HG03460 (cell line): ENCODE results near the gene TNNC1.

Experiments used
- ATAC-seq: cut with Tn5 transposase; IDR thresholded peaks from one replicate; pipeline ENCODE4 v1.9.1; 2021; ENCODE audit not compliant: unreplicated experiment

Gene TNNC1

GRCh38 chr3:52458770-52459545, 5.1 kb upstream of the TNNC1 start:
- no peak for ATAC-seq

GRCh38 chr3:52458031-52458760, 4.4 kb upstream of the TNNC1 start:
- no peak for ATAC-seq

GRCh38 chr3:52456800-52457183, 3.0 kb upstream of the TNNC1 start:
- ATAC-seq: no peak

- no peak for ATAC-seq
Observed at GRCh38 chr3:52456169-52456799, 2.4 kb upstream of the TNNC1 start.

GRCh38 chr3:52455283-52456168, 1.7 kb upstream of the TNNC1 start, which contains the start of gene NISCH:
Gene NISCH (plus strand): TSS chr3:52455604. CDS start chr3:52455642, 38 bp downstream.
- ATAC-seq: peak; percentile 62

GRCh38 chr3:52454938-52455282, 1.1 kb upstream of the TNNC1 start:
- no peak for ATAC-seq

GRCh38 chr3:52454250-52454937, 553 bp upstream of the TNNC1 start:
- ATAC-seq: no peak

GRCh38 chr3:52452570-52453221, 1.1 kb downstream of the TNNC1 start:
- no peak for ATAC-seq

- no peak for ATAC-seq
Observed at GRCh38 chr3:52452126-52452525, 1.7 kb downstream of the TNNC1 start.

- no peak for ATAC-seq
Observed at GRCh38 chr3:52451237-52452083, 2.4 kb downstream of the TNNC1 start.

GRCh38 chr3:52450489-52451236, 3.2 kb downstream of the TNNC1 start:
- no peak for ATAC-seq

GRCh38 chr3:52447512-52448355, 6.1 kb downstream of the TNNC1 start:
- no peak for ATAC-seq

GRCh38 chr3:52446631-52447511, 7.0 kb downstream of the TNNC1 start:
- ATAC-seq: peak; percentile 50

- ATAC-seq: no peak
Observed at GRCh38 chr3:52446042-52446441, 7.8 kb downstream of the TNNC1 start.

- peak; percentile 64 for ATAC-seq
Observed at GRCh38 chr3:52444860-52445793, 8.7 kb downstream of the TNNC1 start, which contains the start of gene SEMA3G. Gene SEMA3G (minus strand): TSS chr3:52445103. CDS start chr3:52445027, 76 bp downstream.
